Measurements from ENCODE around the gene BNC2.

DNA sequence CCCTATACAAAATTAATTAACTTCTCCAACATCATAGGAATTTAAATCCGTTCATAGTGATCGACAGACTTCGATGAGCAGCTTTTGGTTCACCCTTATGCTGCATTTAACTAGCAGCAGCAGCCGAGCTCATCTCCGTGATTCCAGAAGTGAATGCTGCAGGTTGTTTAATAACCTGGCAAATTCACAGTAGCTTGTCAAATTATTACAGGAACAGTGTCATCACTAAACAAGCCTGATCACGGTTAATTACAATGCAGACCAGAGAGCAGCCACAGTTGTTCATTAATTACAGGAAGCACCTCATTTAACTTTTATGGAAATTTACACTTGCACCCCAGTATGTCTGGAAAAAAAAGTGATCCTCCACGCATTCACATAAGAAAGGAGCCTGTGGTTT is 188.2 kb downstream of the BNC2 start:
- TF ChIP-seq POLR2A (IDR thresholded peaks at IDR 0.05) (no peak), POLR2AphosphoS5 (IDR thresholded peaks at IDR 0.05) (no peak), EP300 (IDR thresholded peaks at IDR 0.05) (no peak)
- TF ChIP-seq, protein P1, sequence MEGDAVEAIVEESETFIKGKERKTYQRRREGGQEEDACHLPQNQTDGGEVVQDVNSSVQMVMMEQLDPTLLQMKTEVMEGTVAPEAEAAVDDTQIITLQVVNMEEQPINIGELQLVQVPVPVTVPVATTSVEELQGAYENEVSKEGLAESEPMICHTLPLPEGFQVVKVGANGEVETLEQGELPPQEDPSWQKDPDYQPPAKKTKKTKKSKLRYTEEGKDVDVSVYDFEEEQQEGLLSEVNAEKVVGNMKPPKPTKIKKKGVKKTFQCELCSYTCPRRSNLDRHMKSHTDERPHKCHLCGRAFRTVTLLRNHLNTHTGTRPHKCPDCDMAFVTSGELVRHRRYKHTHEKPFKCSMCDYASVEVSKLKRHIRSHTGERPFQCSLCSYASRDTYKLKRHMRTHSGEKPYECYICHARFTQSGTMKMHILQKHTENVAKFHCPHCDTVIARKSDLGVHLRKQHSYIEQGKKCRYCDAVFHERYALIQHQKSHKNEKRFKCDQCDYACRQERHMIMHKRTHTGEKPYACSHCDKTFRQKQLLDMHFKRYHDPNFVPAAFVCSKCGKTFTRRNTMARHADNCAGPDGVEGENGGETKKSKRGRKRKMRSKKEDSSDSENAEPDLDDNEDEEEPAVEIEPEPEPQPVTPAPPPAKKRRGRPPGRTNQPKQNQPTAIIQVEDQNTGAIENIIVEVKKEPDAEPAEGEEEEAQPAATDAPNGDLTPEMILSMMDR (IDR thresholded peaks at IDR 0.05), result no peak
